Testis (tissue), 2 donors: ENCODE results near the gene PLCXD3.

Source experiments
- CTCF ChIP-seq, 3 experiments: fragments of 450-650 bp in 2 of 3; fragments of 200-600 bp in 1 of 3; sonication (generic) in 1 of 3; IDR thresholded peaks; one replicate each; pipeline ENCODE4 v1.5.1; 2016 to 2019; ENCODE audit warnings: antibody characterized with exemption in 3 of 3, mild to moderate bottlenecking in 2 of 3, moderate library complexity in 1 of 3
- POLR2A ChIP-seq: fragments of 450-650 bp; IDR thresholded peaks from one replicate; pipeline ENCODE4 v1.6.1; 2017; ENCODE audit warnings: antibody characterized with exemption, mild to moderate bottlenecking, moderate library complexity

- TF ChIP-seq CTCF (IDR thresholded peaks at IDR 0.05): no peak
- no peak for TF ChIP-seq POLR2A
These were observed 162.8 kb downstream of the PLCXD3 start for GRCh38 chr5:41347569-41347968.
